Neuronal stem cell (in vitro differentiated cells): ENCODE measurements around the gene KRTAP13-1.

Source experiments
- DNase-seq: peaks from one replicate; pipeline ENCODE4 v3.0.0-alpha.2; 2013; ENCODE audit warnings: low spot score
- H2AFZ ChIP-seq: one replicate; pipeline ENCODE4 v1.6.1; 2013; ENCODE audit warnings: mild to moderate bottlenecking, low read length, inconsistent platforms
- H2AK5ac ChIP-seq: 2 replicates; pipeline ENCODE4 v1.6.1; 2013; ENCODE audit warnings: low read depth, mild to moderate bottlenecking, inconsistent platforms, low read length, moderate library complexity, mixed read lengths
- H2BK120ac ChIP-seq: 2 replicates; pipeline ENCODE4 v1.6.1; 2013; ENCODE audit warnings: low read depth, mild to moderate bottlenecking, inconsistent platforms, low read length, moderate library complexity, mixed read lengths
- H2BK12ac ChIP-seq: one replicate; pipeline ENCODE4 v1.6.1; 2013; ENCODE audit warnings: low read length, inconsistent platforms
- H2BK15ac ChIP-seq: 2 replicates; pipeline ENCODE4 v1.6.1; 2013; ENCODE audit warnings: mild to moderate bottlenecking, low read length, inconsistent platforms, mixed read lengths
- H2BK5ac ChIP-seq: one replicate; pipeline ENCODE4 v1.6.1; 2013; ENCODE audit warnings: inconsistent platforms, mild to moderate bottlenecking, low read length, moderate library complexity
- H3K14ac ChIP-seq: one replicate; pipeline ENCODE4 v1.6.1; 2013; ENCODE audit warnings: low read length, inconsistent platforms
- H3K18ac ChIP-seq: 2 replicates; pipeline ENCODE4 v1.6.1; 2013; ENCODE audit warnings: low read length, inconsistent platforms
- H3K23ac ChIP-seq: 2 replicates; pipeline ENCODE4 v1.6.1; 2013; ENCODE audit warnings: low read depth, mild to moderate bottlenecking, mixed read lengths, low read length, inconsistent platforms; ENCODE audit not compliant: poor library complexity
- H3K27ac ChIP-seq: replicated peaks from 3 replicates; pipeline ENCODE4 v1.5.1; 2013; ENCODE audit warnings: low read length, inconsistent platforms
- H3K27me3 ChIP-seq, 3 experiments: 2 replicates each; pipeline ENCODE4 v1.6.1; 2013; ENCODE audit warnings: low read length in 3 of 3, mild to moderate bottlenecking in 2 of 3, inconsistent platforms in 1 of 3, low read depth in 1 of 3, mixed read lengths in 1 of 3, moderate library complexity in 1 of 3; ENCODE audit not compliant: control insufficient read depth in 3 of 3, insufficient read depth in 3 of 3
- H3K36me3 ChIP-seq, 2 donors: replicated peaks in 1 of 2; 2 replicates each; pipeline ENCODE4 v1.6.1; 2013; ENCODE audit warnings: low read length in 2 of 2; ENCODE audit not compliant: control insufficient read depth in 2 of 2, insufficient read depth in 2 of 2
- H3K4ac ChIP-seq: 2 replicates; pipeline ENCODE4 v1.6.1; 2013; ENCODE audit warnings: inconsistent platforms, mild to moderate bottlenecking, low read length, moderate library complexity
- H3K4me1 ChIP-seq, 2 donors: 1 replicate in 1 of 2; 2 replicates in 1 of 2; pipeline ENCODE4 v1.6.1; 2013; ENCODE audit warnings: low read length in 2 of 2, low read depth in 1 of 2; ENCODE audit not compliant: control insufficient read depth in 2 of 2, insufficient read depth in 1 of 2
- H3K4me2 ChIP-seq: one replicate; pipeline ENCODE4 v1.6.1; 2013; ENCODE audit warnings: mild to moderate bottlenecking, low read length, inconsistent platforms; ENCODE audit not compliant: insufficient read depth, poor library complexity, severe bottlenecking
- H3K4me3 ChIP-seq, 2 donors: 2 replicates each; pipeline ENCODE4 v1.5.1; 2013; ENCODE audit warnings: low read length in 2 of 2, mild to moderate bottlenecking in 2 of 2, inconsistent platforms in 1 of 2, moderate library complexity in 1 of 2
- H3K79me1 ChIP-seq: one replicate; pipeline ENCODE4 v1.6.1; 2013; ENCODE audit warnings: low read depth, mild to moderate bottlenecking, inconsistent platforms, low read length, moderate library complexity
- H3K9ac ChIP-seq: one replicate; pipeline ENCODE4 v1.6.1; 2013; ENCODE audit warnings: mild to moderate bottlenecking, low read depth, low read length, inconsistent platforms; ENCODE audit not compliant: poor library complexity
- H3K9me3 ChIP-seq, 2 donors: replicated peaks in 1 of 2; 2 replicates each; pipeline versions ENCODE3 to v1.6.1; 2013; ENCODE audit warnings: low read length in 2 of 2, mild to moderate bottlenecking in 2 of 2, inconsistent platforms in 1 of 2, low read depth in 1 of 2, mixed read lengths in 1 of 2, moderate library complexity in 1 of 2; ENCODE audit not compliant: control insufficient read depth in 2 of 2, insufficient read depth in 1 of 2
- H4K8ac ChIP-seq: one replicate; pipeline ENCODE4 v1.6.1; 2013; ENCODE audit warnings: low read depth, mild to moderate bottlenecking, inconsistent platforms, low read length, moderate library complexity
- H4K91ac ChIP-seq: one replicate; pipeline ENCODE4 v1.6.1; 2013; ENCODE audit warnings: low read length, low read depth, mild to moderate bottlenecking, inconsistent platforms; ENCODE audit not compliant: poor library complexity
- WGBS, 2 donors: extraction: QIAGEN DNeasy Blood & Tissue Kit; methylation state at CpG; one replicate each; pipeline ENCODE4 v1.1.7; 2013; ENCODE audit warnings: missing lambda C conversion rate in 2 of 2, mixed read lengths in 1 of 2; ENCODE audit not compliant: insufficient read length in 2 of 2, insufficient replicate concordance in 1 of 2; ENCODE audit errors: extremely low coverage in 2 of 2; 5-methylcytosine and 5-hydroxymethylcytosine counted together

KRTAP13-1 gene

GRCh38 chr21:30426731-30427130 lies 30.9 kb downstream of the KRTAP13-1 start:
- Histone ChIP-seq H2BK5ac (no peak overlapping the region), H3K14ac (no peak overlapping the region), H3K27ac (peak overlapping the region; percentile 51), H3K4me3 (no peak overlapping the region), H3K27me3 (no peaks in the 10 kb centered on the region), H3K9ac (no peak overlapping the region), H3K4me2 (no peak overlapping the region), H3K4ac (no peak overlapping the region), H3K23ac (no peak overlapping the region), H2BK12ac (no peak overlapping the region), H4K8ac (no peak overlapping the region), H2BK15ac (no peak overlapping the region), H2AFZ (no peak overlapping the region), H3K79me1 (no peaks in the 10 kb centered on the region), H3K18ac (no peak overlapping the region), H3K4me1 (peaks cover 0 to 3% of the 10 kb centered on the region in 2 donors), H3K9me3 (peaks cover 0 to 3% of the 10 kb centered on the region in 2 donors), H3K36me3 (no peaks in the 10 kb centered on the region), H4K91ac (no peak overlapping the region), H2AK5ac (no peak overlapping the region), H2BK120ac (no peak overlapping the region)
- no CpG with 5 or more reads among the region's 3 CpGs for WGBS, 2 donors
- peak; percentile 11 for DNase-seq

- no peak within 1 kb of the TSS for H2BK15ac ChIP-seq
- H3K18ac ChIP-seq = no peak within 1 kb of the TSS
- H3K4ac ChIP-seq = no peak within 1 kb of the TSS
- no CpG with 5 or more reads among the region's 9 CpGs for WGBS, 2 donors
- H3K9me3 ChIP-seq = peaks cover 0 to 3% of the 10 kb centered on the region in 2 donors
- DNase-seq = no peak
- H2BK120ac ChIP-seq = no peak within 1 kb of the TSS
- H4K91ac ChIP-seq = no peak within 1 kb of the TSS
- H3K23ac ChIP-seq = no peak within 1 kb of the TSS
- no peak within 1 kb of the TSS for H3K9ac ChIP-seq
- H2BK12ac ChIP-seq = no peak within 1 kb of the TSS
- no peak within 1 kb of the TSS for H3K4me3 ChIP-seq
- no peak within 1 kb of the TSS for H3K4me2 ChIP-seq
- no peak within 1 kb of the TSS for H3K14ac ChIP-seq
- no peaks in the 10 kb centered on the region for H3K27me3 ChIP-seq
- no peak within 1 kb of the TSS for H2BK5ac ChIP-seq
- no peak within 1 kb of the TSS for H4K8ac ChIP-seq
- peaks cover 0 to 3% of the 10 kb centered on the region in 2 donors for H3K4me1 ChIP-seq
- H3K79me1 ChIP-seq = no peaks in the 10 kb centered on the region
- no peak within 1 kb of the TSS for H2AFZ ChIP-seq
- peak within 1 kb of the TSS; percentile 32 for H2AK5ac ChIP-seq
- H3K27ac ChIP-seq = no peak within 1 kb of the TSS
- no peaks in the 10 kb centered on the region for H3K36me3 ChIP-seq
Measured at GRCh38 chr21:30430170-30430655, 34.4 kb downstream of the KRTAP13-1 start, which contains the start of gene KRTAP13-4. KRTAP13-4 (plus strand) TSS chr21:30430220; CDS start chr21:30430276, 56 bp downstream.

- no peak overlapping the region for H3K4ac ChIP-seq
- H2BK120ac ChIP-seq = no peak overlapping the region
- no peaks in the 10 kb centered on the region for H3K36me3 ChIP-seq
- H3K4me3 ChIP-seq = no peak overlapping the region
- no peak overlapping the region for H2BK5ac ChIP-seq
- H4K91ac ChIP-seq = no peak overlapping the region
- no peak overlapping the region for H2AK5ac ChIP-seq
- no peak overlapping the region for H3K9ac ChIP-seq
- peaks cover 0 to 3% of the 10 kb centered on the region in 2 donors for H3K9me3 ChIP-seq
- no CpG with 5 or more reads among the region's 10 CpGs for WGBS, 2 donors
- no peaks in the 10 kb centered on the region for H3K27me3 ChIP-seq
- H3K14ac ChIP-seq = no peak overlapping the region
- H3K27ac ChIP-seq = no peak overlapping the region
- H3K4me1 ChIP-seq = peaks cover 0 to 2% of the 10 kb centered on the region in 2 donors
- H4K8ac ChIP-seq = no peak overlapping the region
- H3K79me1 ChIP-seq = no peaks in the 10 kb centered on the region
- H3K18ac ChIP-seq = no peak overlapping the region
- no peak overlapping the region for H2BK15ac ChIP-seq
- H3K4me2 ChIP-seq = no peak overlapping the region
- H2BK12ac ChIP-seq = no peak overlapping the region
- H3K23ac ChIP-seq = no peak overlapping the region
- peak; percentile 11 for DNase-seq
- H2AFZ ChIP-seq = no peak overlapping the region
Measured at GRCh38 chr21:30434033-30434631, 38.3 kb downstream of the KRTAP13-1 start.

GRCh38 chr21:30437010-30437565 lies 41.3 kb downstream of the KRTAP13-1 start:
- Histone ChIP-seq H3K9ac (no peak overlapping the region), H3K4ac (no peak overlapping the region), H3K4me1 (peaks cover 0 to 2% of the 10 kb centered on the region in 2 donors), H3K27ac (no peak overlapping the region), H2BK12ac (no peak overlapping the region), H2AK5ac (no peak overlapping the region), H4K91ac (no peak overlapping the region), H3K27me3 (no peaks in the 10 kb centered on the region), H3K23ac (no peak overlapping the region), H3K79me1 (no peaks in the 10 kb centered on the region), H2BK15ac (no peak overlapping the region), H3K18ac (no peak overlapping the region), H3K36me3 (no peaks in the 10 kb centered on the region), H3K4me3 (no peak overlapping the region), H3K4me2 (no peak overlapping the region), H2BK5ac (no peak overlapping the region), H2BK120ac (no peak overlapping the region), H3K14ac (no peak overlapping the region), H4K8ac (no peak overlapping the region), H3K9me3 (no peaks in the 10 kb centered on the region), H2AFZ (no peak overlapping the region)
- WGBS, 2 donors = no CpG with 5 or more reads among the region's 3 CpGs
- DNase-seq = no peak
